ENCODE results near the gene POU5F1.

POU5F1 gene

DNA sequence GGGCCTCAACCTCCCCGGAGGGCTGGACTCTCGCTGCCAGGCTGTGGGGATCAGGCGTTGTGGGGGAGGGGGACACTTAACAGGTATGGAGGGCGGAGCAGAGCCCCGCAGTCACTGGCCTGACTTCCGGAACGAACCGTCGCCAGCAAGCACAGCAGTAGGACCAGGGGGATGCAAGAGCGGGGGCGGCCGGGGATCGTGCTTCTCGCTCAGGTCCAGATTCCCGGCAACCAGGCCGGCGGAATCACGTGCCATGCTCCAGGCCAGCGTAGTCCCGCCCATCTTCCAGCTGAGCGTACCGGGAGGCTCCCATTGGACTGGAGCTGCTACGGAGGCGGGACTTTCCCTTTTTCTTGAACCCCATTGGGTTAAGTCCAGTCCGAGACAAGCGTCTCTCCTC, 10.0 kb upstream of the POU5F1 start:
- H3K4me3 ChIP-seq (ENCODE audit: low read depth in 1 of 2, low read length in 2 of 2) = no peak overlapping the region
- no peaks in the 10 kb centered on the region for H3K36me3 ChIP-seq (ENCODE audit: insufficient read depth, low read length)
- H3K27me3 ChIP-seq (ENCODE audit: insufficient read depth, low read length, poor library complexity) = no peaks in the 10 kb centered on the region
- ATAC-seq (ENCODE audit: insufficient read depth, low read depth) (no peak), DNase-seq (no peak)
- no peaks in the 10 kb centered on the region for H3K79me2 ChIP-seq (ENCODE audit: insufficient read depth, low read length)
- no peak overlapping the region for H3K27ac ChIP-seq (ENCODE audit: low read length)
- no peak overlapping the region for H3K9ac ChIP-seq (ENCODE audit: low read depth, low read length)
- H4K20me1 ChIP-seq (ENCODE audit: insufficient read depth, low read length) = no peaks in the 10 kb centered on the region
- no peak overlapping the region for H3K4me2 ChIP-seq (ENCODE audit: insufficient read depth, low read length)
- TF ChIP-seq, protein P1, sequence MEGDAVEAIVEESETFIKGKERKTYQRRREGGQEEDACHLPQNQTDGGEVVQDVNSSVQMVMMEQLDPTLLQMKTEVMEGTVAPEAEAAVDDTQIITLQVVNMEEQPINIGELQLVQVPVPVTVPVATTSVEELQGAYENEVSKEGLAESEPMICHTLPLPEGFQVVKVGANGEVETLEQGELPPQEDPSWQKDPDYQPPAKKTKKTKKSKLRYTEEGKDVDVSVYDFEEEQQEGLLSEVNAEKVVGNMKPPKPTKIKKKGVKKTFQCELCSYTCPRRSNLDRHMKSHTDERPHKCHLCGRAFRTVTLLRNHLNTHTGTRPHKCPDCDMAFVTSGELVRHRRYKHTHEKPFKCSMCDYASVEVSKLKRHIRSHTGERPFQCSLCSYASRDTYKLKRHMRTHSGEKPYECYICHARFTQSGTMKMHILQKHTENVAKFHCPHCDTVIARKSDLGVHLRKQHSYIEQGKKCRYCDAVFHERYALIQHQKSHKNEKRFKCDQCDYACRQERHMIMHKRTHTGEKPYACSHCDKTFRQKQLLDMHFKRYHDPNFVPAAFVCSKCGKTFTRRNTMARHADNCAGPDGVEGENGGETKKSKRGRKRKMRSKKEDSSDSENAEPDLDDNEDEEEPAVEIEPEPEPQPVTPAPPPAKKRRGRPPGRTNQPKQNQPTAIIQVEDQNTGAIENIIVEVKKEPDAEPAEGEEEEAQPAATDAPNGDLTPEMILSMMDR (IDR thresholded peaks at IDR 0.05; ENCODE audit: borderline replicate concordance, extremely low read depth, low read length, poor library complexity, severe bottlenecking) = no peak
- no peak for TF ChIP-seq EZH2 (IDR thresholded peaks at IDR 0.05; ENCODE audit: borderline replicate concordance, low read depth, low read length, severe bottlenecking)
- no peaks in the 10 kb centered on the region for H3K9me3 ChIP-seq (ENCODE audit: insufficient read depth, low read length, severe bottlenecking)
- H2AFZ ChIP-seq (ENCODE audit: low read depth, low read length) = no peak overlapping the region
- 0 out of 2 replicates have a peak, but pooled peaks cover 3% of the 10 kb centered on the region for H3K4me1 ChIP-seq (ENCODE audit: insufficient read depth, low read length)

DNA sequence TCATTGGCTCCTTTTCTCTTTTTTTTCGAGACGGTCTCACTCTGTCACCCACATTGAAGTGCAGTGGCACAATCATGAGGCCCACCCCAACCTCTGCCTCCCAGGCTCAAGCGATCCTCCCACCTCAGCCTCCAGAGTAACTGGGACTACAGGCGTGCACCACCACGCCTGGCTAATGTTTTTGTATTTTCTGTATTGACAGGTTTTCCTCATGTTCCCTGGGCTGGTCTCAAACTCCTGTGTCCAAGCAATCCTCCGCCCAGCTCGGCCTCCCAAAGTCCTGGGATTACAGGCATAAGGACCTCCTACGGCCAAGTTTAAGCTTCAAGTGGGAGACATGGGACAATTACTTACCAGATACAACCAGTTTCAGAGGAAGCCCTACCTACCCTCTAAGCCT, 9.4 kb upstream of the POU5F1 start:
- Histone ChIP-seq H3K9me3 (ENCODE audit: insufficient read depth, low read length, severe bottlenecking) (no peaks in the 10 kb centered on the region), H3K4me3 (ENCODE audit: low read depth in 1 of 2, low read length in 2 of 2) (no peak overlapping the region), H4K20me1 (ENCODE audit: insufficient read depth, low read length) (no peaks in the 10 kb centered on the region), H3K36me3 (ENCODE audit: insufficient read depth, low read length) (no peaks in the 10 kb centered on the region), H3K4me2 (ENCODE audit: insufficient read depth, low read length) (no peak overlapping the region), H2AFZ (ENCODE audit: low read depth, low read length) (no peak overlapping the region), H3K27me3 (ENCODE audit: insufficient read depth, low read length, poor library complexity) (no peaks in the 10 kb centered on the region), H3K79me2 (ENCODE audit: insufficient read depth, low read length) (no peaks in the 10 kb centered on the region), H3K4me1 (ENCODE audit: insufficient read depth, low read length) (0 out of 2 replicates have a peak, but pooled peaks cover 3% of the 10 kb centered on the region), H3K9ac (ENCODE audit: low read depth, low read length) (no peak overlapping the region), H3K27ac (ENCODE audit: low read length) (no peak overlapping the region)
- no peak for ATAC-seq (ENCODE audit: insufficient read depth, low read depth)
- TF ChIP-seq, protein P1 (IDR thresholded peaks at IDR 0.05; ENCODE audit: borderline replicate concordance, extremely low read depth, low read length, poor library complexity, severe bottlenecking) = no peak
- TF ChIP-seq EZH2 (IDR thresholded peaks at IDR 0.05; ENCODE audit: borderline replicate concordance, low read depth, low read length, severe bottlenecking) = no peak
- no peak for DNase-seq

DNA sequence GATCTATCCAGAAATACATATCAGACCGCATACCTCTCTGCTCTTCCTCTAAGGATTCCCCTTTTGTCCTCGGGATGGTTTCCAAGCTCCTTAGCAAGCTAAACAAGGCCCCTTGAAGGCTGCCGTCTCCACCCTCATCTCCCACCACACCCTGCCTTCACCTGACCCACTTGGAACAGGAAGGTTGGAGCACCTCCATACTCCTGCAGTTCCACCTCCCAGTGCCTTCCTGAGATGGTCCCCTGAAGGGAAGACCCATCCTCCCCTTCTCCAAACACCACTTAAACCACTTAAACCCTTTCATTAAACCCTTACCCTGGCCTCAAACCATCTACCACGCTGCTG, 8.5 kb upstream of the POU5F1 start:
- no peak for TF ChIP-seq EZH2 (IDR thresholded peaks at IDR 0.05; ENCODE audit: borderline replicate concordance, low read depth, low read length, severe bottlenecking)
- TF ChIP-seq, protein P1 (IDR thresholded peaks at IDR 0.05; ENCODE audit: borderline replicate concordance, extremely low read depth, low read length, poor library complexity, severe bottlenecking) = no peak
- Histone ChIP-seq H3K79me2 (ENCODE audit: insufficient read depth, low read length) (no peaks in the 10 kb centered on the region), H3K27ac (ENCODE audit: low read length) (no peak overlapping the region), H4K20me1 (ENCODE audit: insufficient read depth, low read length) (no peaks in the 10 kb centered on the region), H3K4me2 (ENCODE audit: insufficient read depth, low read length) (no peak overlapping the region), H3K27me3 (ENCODE audit: insufficient read depth, low read length, poor library complexity) (no peaks in the 10 kb centered on the region), H3K4me3 (ENCODE audit: low read depth in 1 of 2, low read length in 2 of 2) (no peak overlapping the region), H3K4me1 (ENCODE audit: insufficient read depth, low read length) (0 out of 2 replicates have a peak, but pooled peaks cover 3% of the 10 kb centered on the region), H3K9ac (ENCODE audit: low read depth, low read length) (no peak overlapping the region), H3K36me3 (ENCODE audit: insufficient read depth, low read length) (no peaks in the 10 kb centered on the region), H3K9me3 (ENCODE audit: insufficient read depth, low read length, severe bottlenecking) (no peaks in the 10 kb centered on the region), H2AFZ (ENCODE audit: low read depth, low read length) (no peak overlapping the region)
- ATAC-seq (ENCODE audit: insufficient read depth, low read depth) (no peak), DNase-seq (no peak)

Data from DND-41 (cell line).